Spleen (tissue), 11 donors: Measurements from ENCODE around the gene TSHZ3. TPM values are rescaled to one million over a fixed set of nuclear protein-coding genes. Genes with fewer than 3 reads are reported as not detected.

Source experiments
- DNase-seq: peaks from one replicate; pipeline ENCODE4 v3.0.0-alpha.2; 2020
- H3K27ac ChIP-seq, 8 donors: fragments of 200-600 bp; sonication (generic) in 7 of 8; 1 replicate in 4 of 8; 2 replicates in 4 of 8; pipeline versions ENCODE4 v1.5.0 to v1.8.0; 2016 to 2021; ENCODE audit warnings: inconsistent platforms in 4 of 8, mild to moderate bottlenecking in 4 of 8, moderate library complexity in 1 of 8
- H3K27me3 ChIP-seq, 7 donors: fragments of 200-600 bp; sonication (generic) in 6 of 7; replicated peaks in 1 of 7; 1 replicate in 4 of 7; 2 replicates in 3 of 7; pipeline versions ENCODE4 v1.5.0 to v1.8.0; 2016 to 2021; ENCODE audit warnings: inconsistent platforms in 3 of 7, mild to moderate bottlenecking in 1 of 7
- H3K36me3 ChIP-seq, 6 donors: fragments of 200-600 bp; sonication (generic) in 5 of 6; 1 replicate in 4 of 6; 2 replicates in 2 of 6; pipeline versions ENCODE4 v1.5.0 to v1.8.0; 2016 to 2021; ENCODE audit warnings: inconsistent platforms in 2 of 6
- H3K4me1 ChIP-seq, 6 donors: fragments of 200-600 bp; sonication (generic) in 5 of 6; 1 replicate in 3 of 6; 2 replicates in 3 of 6; pipeline versions ENCODE4 v1.5.0 to v1.8.0; 2016 to 2021; ENCODE audit warnings: inconsistent platforms in 3 of 6
- H3K4me3 ChIP-seq, 8 donors: fragments of 200-600 bp; sonication (generic) in 7 of 8; 1 replicate in 4 of 8; 2 replicates in 4 of 8; pipeline versions ENCODE4 v1.5.0 to v1.8.0; 2016 to 2021; ENCODE audit warnings: inconsistent platforms in 4 of 8, mild to moderate bottlenecking in 4 of 8, moderate library complexity in 2 of 8
- H3K9me3 ChIP-seq, 8 donors: fragments of 200-600 bp; sonication (generic) in 7 of 8; 1 replicate in 4 of 8; 2 replicates in 4 of 8; pipeline versions ENCODE4 v1.5.0 to v1.8.0; 2016 to 2021; ENCODE audit warnings: inconsistent platforms in 4 of 8
- POLR2A ChIP-seq, 3 donors: fragments of 450-650 bp; IDR thresholded peaks; one replicate each; pipeline ENCODE4 v1.5.1; 2017; ENCODE audit warnings: antibody characterized with exemption in 3 of 3, mild to moderate bottlenecking in 1 of 3
- POLR2AphosphoS5 ChIP-seq, 3 donors: sonication (generic); formaldehyde crosslinking; IDR thresholded peaks; one replicate each; pipeline ENCODE4 v1.5.1; 2017; ENCODE audit warnings: antibody characterized with exemption in 3 of 3
- WGBS, 5 donors: extraction: QIAGEN DNeasy Blood & Tissue Kit in 3 of 5; methylation state at CpG; one replicate each; pipeline versions ENCODE4 v1.1.5 to v1.1.7; 2013 to 2018; 5-methylcytosine and 5-hydroxymethylcytosine counted together
- intact Hi-C: fragments of 100-400 bp; cut with DNase I; formaldehyde crosslinking; loops from one replicate; pipeline ENCODE4 v1.15.0; 2023; ENCODE audit warnings: low total_unique reads
- polyA plus RNA-seq, 3 donors: library from polyadenylated mRNA; stranded (reverse); fragments of 200-250 nt; gene quantifications; one replicate each; pipeline ENCODE4 v1.2.1, GENCODE V29; 2013
- total RNA-seq, 7 donors: library from RNA; depleted of rRNA in 3 of 7; stranded (reverse); fragments of >200 nt in 3 of 7; fragmentation: NEBNext Ultra II Directional in 4 of 7; extraction: Animal tissue kit (Norgen Biotek cat#: 25700) in 4 of 7; gene quantifications; one replicate each; pipeline versions ENCODE4 v1.1.0 to v1.2.1, GENCODE V29; 2016 to 2021
- TF ChIP-seq, protein P1 (sequence below), 11 experiments: fragments of 200-600 bp in 7 of 11; fragments of 450-650 bp in 4 of 11; sonication (generic) in 4 of 11; IDR thresholded peaks in 8 of 11; conservative IDR thresholded peaks in 3 of 11; 1 replicate in 7 of 11; 2 replicates in 4 of 11; pipeline versions ENCODE4 v1.4.0 to v1.8.0; 2016 to 2021; ENCODE audit warnings: antibody characterized with exemption in 11 of 11, inconsistent platforms in 4 of 11, mild to moderate bottlenecking in 1 of 11
- donor health status: healthy with polysubstance abuse.
- donor health status: DM: no; HTN: no; CAD: no; lungs with moderate emphysema.
- donor health status: DM: no; HTN: no; CAD: no.
- donor health status: Bipolar disorder and iron deficiency.
- donor health status: healthy.
- donor health status: DM: no; HTN: no; CAD: no.
- donor health status: DM: yes; HTN: yes; CAD: no.

Gene TSHZ3
- total and polyA plus RNA-seq, 10 donors: 1.2 to 24.6 (median 13.4) TPM

DNA sequence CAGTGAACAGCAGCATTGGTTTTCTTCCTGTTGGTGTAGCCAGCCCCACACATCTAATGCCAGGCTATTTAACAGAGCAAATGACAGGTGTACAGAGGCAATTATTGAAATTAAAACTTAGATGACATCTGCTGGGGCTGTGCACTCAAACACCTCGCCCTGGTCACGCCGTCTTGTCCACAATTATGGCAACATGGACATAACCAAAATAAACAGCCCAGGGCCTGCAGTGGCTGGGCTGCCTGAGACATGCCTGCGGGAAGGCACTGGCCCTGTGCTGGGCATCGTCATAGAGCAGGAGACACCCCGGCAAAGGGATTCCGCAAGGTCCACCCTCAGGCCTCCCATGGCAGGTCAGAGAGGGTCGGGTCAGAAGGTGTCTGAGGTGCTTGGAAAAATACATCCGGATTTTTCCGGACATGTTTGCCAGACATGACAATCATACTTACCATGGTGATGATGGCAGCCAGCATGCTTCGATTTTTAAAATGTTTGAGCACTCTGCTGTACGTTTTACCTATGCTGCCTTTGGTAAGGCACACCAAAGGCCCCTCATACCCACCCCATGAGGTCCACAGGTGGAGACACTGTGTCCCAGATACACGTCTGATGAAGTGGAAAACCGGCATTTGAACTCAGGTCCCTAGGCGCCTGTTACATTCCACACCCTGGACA is 47.8 kb downstream of the TSHZ3 start:
- DNase-seq: peak; percentile 41
- TF ChIP-seq POLR2A (IDR thresholded peaks at IDR 0.05): no peak
- TF ChIP-seq, protein P1, sequence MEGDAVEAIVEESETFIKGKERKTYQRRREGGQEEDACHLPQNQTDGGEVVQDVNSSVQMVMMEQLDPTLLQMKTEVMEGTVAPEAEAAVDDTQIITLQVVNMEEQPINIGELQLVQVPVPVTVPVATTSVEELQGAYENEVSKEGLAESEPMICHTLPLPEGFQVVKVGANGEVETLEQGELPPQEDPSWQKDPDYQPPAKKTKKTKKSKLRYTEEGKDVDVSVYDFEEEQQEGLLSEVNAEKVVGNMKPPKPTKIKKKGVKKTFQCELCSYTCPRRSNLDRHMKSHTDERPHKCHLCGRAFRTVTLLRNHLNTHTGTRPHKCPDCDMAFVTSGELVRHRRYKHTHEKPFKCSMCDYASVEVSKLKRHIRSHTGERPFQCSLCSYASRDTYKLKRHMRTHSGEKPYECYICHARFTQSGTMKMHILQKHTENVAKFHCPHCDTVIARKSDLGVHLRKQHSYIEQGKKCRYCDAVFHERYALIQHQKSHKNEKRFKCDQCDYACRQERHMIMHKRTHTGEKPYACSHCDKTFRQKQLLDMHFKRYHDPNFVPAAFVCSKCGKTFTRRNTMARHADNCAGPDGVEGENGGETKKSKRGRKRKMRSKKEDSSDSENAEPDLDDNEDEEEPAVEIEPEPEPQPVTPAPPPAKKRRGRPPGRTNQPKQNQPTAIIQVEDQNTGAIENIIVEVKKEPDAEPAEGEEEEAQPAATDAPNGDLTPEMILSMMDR (IDR thresholded peaks at IDR 0.05 in 8 of 11, conservative IDR thresholded peaks at IDR 0.05 in 3 of 11): no peak
- no peak for TF ChIP-seq POLR2AphosphoS5 (IDR thresholded peaks at IDR 0.05)
- 85 to 89% (median 87%) methylated on average over 15 of the region's 15 CpGs for WGBS, 5 donors

DNA sequence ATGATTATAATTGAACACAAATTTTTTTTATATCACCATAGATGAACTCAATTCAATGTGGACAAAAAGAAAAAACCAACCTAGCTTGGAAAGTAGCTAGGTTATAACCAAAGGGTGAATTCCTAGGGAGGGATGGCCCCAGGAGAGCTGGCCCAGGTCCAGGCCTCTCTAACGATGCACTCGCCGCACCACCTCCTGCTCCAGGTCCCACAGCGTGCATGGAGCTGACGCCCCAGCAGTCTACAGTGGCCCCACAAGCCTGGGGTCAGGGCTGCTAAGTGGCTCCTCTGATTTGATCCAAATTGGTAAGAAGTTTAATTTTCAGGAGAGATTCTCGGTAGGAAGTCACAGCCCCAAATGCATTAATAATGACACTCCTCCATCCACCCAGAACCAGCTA is 48.8 kb downstream of the TSHZ3 start:
- Histone ChIP-seq H3K4me1 (peaks cover 0 to 10% (median 4%) of the 10 kb centered on the region in 6 donors), H3K27me3 (no peaks in the 10 kb centered on the region), H3K4me3 (no peak overlapping the region), H3K27ac (no peak overlapping the region), H3K36me3 (no peaks in the 10 kb centered on the region), H3K9me3 (no peaks in the 10 kb centered on the region)
- 79 to 91% (median 89%) methylated on average over 6 of the region's 6 CpGs for WGBS, 5 donors
- TF ChIP-seq, protein P1 (IDR thresholded peaks at IDR 0.05 in 8 of 11, conservative IDR thresholded peaks at IDR 0.05 in 3 of 11): no peak
- no peak for TF ChIP-seq POLR2AphosphoS5 (IDR thresholded peaks at IDR 0.05)
- TF ChIP-seq POLR2A (IDR thresholded peaks at IDR 0.05): no peak
- intact Hi-C loops: no loop called here
- DNase-seq: peak; percentile 46

More for the DNA sequence above, 47.8 kb downstream of the TSHZ3 start:
- Histone ChIP-seq H3K4me3 (no peak overlapping the region), H3K27ac (no peak overlapping the region), H3K4me1 (peaks cover 0 to 17% (median 5%) of the 10 kb centered on the region in 6 donors), H3K27me3 (no peaks in the 10 kb centered on the region), H3K36me3 (no peaks in the 10 kb centered on the region), H3K9me3 (no peaks in the 10 kb centered on the region)
- intact Hi-C loops: no loop called here

DNA sequence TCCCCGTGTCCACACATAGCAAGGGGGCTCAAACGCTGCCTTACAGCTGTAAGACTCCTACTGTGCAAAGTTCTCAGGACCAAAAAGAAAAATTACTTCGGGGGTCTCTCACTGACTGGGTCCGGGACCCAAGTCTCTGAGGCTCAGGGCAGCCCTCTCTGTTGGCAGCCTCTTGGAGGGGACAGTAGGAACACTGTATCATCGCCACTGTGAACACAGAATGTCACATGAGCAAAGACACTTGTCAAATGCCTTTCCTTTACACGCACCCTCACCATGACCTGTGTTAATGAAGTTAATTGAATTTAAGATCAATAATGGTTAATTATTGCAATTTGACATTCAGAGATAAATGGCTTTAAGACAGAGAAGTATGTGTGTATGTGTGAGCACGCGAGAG is 49.6 kb downstream of the TSHZ3 start:
- 81 to 93% (median 91%) methylated on average over 8 of the region's 8 CpGs for WGBS, 5 donors

DNA sequence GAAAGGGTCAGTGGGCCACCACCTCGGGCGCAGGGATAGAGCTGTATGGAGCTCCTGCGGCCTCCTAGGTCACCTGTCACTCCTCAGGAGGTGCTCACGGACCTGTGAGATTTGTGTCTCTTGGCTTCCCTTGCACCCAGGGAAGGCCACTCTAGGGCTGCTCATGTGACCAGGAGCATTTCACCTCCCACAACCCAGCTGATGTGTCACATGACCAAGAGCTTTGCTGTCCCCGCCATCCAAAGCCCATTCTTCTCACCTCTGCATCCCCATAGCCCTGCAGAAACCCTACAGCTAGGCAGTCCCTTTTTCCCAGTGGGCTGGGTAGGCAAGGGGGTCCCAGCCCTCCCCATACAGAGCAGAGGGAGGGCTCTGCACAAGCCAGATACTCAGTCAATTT is 51.2 kb downstream of the TSHZ3 start:
- TF ChIP-seq, protein P1 (IDR thresholded peaks at IDR 0.05 in 8 of 11, conservative IDR thresholded peaks at IDR 0.05 in 3 of 11): no peak
- TF ChIP-seq POLR2A (IDR thresholded peaks at IDR 0.05): no peak
- TF ChIP-seq POLR2AphosphoS5 (IDR thresholded peaks at IDR 0.05): no peak
- DNase-seq: no peak
- Histone ChIP-seq H3K27ac (no peak overlapping the region), H3K4me3 (no peak overlapping the region), H3K9me3 (no peaks in the 10 kb centered on the region), H3K4me1 (no peaks in the 10 kb centered on the region), H3K36me3 (no peaks in the 10 kb centered on the region), H3K27me3 (no peaks in the 10 kb centered on the region)
- intact Hi-C loops: no loop called here
- WGBS, 5 donors: 68 to 92% (median 78%) methylated on average over 5 of the region's 5 CpGs

More for the DNA sequence above, 49.6 kb downstream of the TSHZ3 start:
- TF ChIP-seq POLR2A (IDR thresholded peaks at IDR 0.05): no peak
- TF ChIP-seq, protein P1 (IDR thresholded peaks at IDR 0.05 in 8 of 11, conservative IDR thresholded peaks at IDR 0.05 in 3 of 11): no peak
- TF ChIP-seq POLR2AphosphoS5 (IDR thresholded peaks at IDR 0.05): no peak
- Histone ChIP-seq H3K9me3 (no peaks in the 10 kb centered on the region), H3K4me3 (no peak overlapping the region), H3K4me1 (peaks cover 0 to 3% (median under 1%) of the 10 kb centered on the region in 6 donors), H3K36me3 (no peaks in the 10 kb centered on the region), H3K27ac (no peak overlapping the region), H3K27me3 (no peaks in the 10 kb centered on the region)
- intact Hi-C loops: no loop called here
- DNase-seq: no peak
